Muscle layer of colon (tissue), 2 donors: ENCODE measurements around the gene EPHA8.

ENCODE experiments used
- H3K27ac ChIP-seq: one replicate; pipeline ENCODE4 v1.7.0; 2013; ENCODE audit warnings: low read depth, mild to moderate bottlenecking, low read length, moderate library complexity
- H3K27me3 ChIP-seq, 2 donors: one replicate each; pipeline ENCODE4 v1.7.0; 2013; ENCODE audit warnings: low read length in 2 of 2, mild to moderate bottlenecking in 2 of 2; ENCODE audit not compliant: insufficient read depth in 2 of 2, control insufficient read depth in 1 of 2
- H3K36me3 ChIP-seq: one replicate; pipeline ENCODE4 v1.7.0; 2013; ENCODE audit warnings: mild to moderate bottlenecking, low read length; ENCODE audit not compliant: insufficient read depth
- H3K4me1 ChIP-seq: one replicate; pipeline ENCODE4 v1.7.0; 2013; ENCODE audit warnings: mild to moderate bottlenecking, low read length; ENCODE audit not compliant: insufficient read depth
- H3K4me3 ChIP-seq, 2 donors: one replicate each; pipeline ENCODE4 v1.7.0; 2013; ENCODE audit warnings: low read length in 2 of 2, low read depth in 1 of 2, mild to moderate bottlenecking in 1 of 2, moderate library complexity in 1 of 2
- H3K9ac ChIP-seq: one replicate; pipeline ENCODE4 v1.7.0; 2013; ENCODE audit warnings: low read length
- H3K9me3 ChIP-seq: one replicate; pipeline ENCODE4 v1.7.0; 2013; ENCODE audit warnings: mild to moderate bottlenecking, low read length
- donor health status: abdominal sarcoma.
- donor health status: Adenocarcinoma of cecum.

Gene EPHA8

DNA sequence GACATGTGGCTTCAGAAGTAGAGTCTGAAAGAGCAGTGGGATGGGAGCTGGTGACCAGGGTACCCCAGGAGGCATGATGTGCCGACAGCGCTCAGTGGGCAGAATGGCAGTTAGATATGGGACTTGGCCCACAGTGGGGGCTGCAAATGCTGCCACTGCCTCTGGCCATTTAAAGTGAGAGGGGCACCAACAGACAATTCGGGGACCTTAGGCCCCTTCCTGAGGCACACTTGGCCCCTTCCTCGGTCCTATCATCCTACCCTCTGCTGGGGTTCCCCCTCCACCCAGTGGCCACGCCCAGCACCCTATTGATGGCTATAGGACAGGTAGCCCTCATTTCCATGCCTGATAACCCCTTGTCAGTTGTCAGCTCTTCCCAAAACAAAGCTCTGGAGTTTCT is 36.6 kb upstream of the EPHA8 start:
- no peaks in the 10 kb centered on the region for H3K9me3 ChIP-seq
- peaks cover 26% of the 10 kb centered on the region for H3K4me1 ChIP-seq
- no peaks in the 10 kb centered on the region for H3K27me3 ChIP-seq
- H3K36me3 ChIP-seq: peaks cover 41% of the 10 kb centered on the region
- no peak overlapping the region for H3K4me3 ChIP-seq
- no peak overlapping the region for H3K9ac ChIP-seq
- no peak overlapping the region for H3K27ac ChIP-seq

DNA sequence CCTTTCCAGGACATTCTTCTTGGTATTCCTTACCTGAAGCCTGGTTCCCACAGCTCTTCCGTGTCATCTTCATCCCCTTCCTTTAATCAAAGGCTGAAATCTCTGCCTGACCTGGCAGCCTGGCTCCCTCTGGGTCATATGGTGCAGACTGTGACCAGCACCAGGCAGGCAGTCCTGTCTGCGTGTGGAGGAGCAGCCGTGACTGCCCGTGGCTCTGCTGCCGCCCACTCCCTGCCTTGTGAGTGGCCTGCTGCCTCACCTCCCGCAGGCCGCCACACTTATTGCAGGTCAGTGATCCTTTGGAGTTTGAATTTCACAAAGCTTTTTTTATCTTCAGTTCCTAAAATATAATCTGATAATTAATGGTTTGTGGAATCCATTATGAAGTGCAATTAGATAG is 36.2 kb upstream of the EPHA8 start:
- Histone ChIP-seq H3K36me3 (peaks cover 36% of the 10 kb centered on the region), H3K27ac (no peak overlapping the region)

DNA sequence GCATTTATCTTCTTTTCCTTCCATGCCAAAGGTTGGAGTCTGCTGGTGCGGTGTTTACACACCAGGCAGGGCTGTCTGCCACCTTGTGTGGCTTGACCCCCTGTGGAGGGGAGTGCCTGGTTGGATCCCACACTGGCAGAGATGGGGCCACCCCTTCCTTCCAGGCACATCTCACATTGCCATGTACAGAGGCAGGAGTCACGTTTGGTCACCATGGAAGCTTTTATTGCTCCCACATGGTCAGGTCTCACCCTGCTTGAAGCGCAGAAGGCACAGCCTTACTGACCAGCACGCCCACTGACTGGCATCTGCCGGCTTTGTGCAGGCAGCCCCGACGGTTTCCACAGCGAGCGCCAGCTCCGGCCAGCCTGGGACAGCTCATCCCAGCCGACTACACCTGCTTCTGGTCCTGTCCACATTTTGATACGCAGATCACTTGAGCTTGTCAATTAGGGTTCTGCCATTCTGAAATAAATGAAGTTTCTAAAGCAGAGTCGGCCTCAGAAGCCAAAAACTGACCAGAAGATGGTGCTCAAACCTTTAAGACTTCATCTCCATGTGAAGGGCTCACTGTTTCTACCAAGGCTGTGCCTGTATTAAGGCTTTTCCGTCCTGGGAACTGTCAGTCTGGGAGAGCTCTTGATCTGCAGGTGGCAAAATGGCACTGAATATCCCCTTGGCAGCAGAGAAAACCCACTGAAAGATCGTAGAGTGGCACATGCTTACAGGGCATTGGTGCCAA is 35.6 kb upstream of the EPHA8 start:
- Histone ChIP-seq H3K36me3 (peaks cover 33% of the 10 kb centered on the region), H3K9ac (no peak overlapping the region), H3K4me3 (no peak overlapping the region), H3K9me3 (no peaks in the 10 kb centered on the region), H3K4me1 (peaks cover 31% of the 10 kb centered on the region), H3K27me3 (no peaks in the 10 kb centered on the region), H3K27ac (no peak overlapping the region)

More for the DNA sequence above, 36.2 kb upstream of the EPHA8 start:
- Histone ChIP-seq H3K9me3 (no peaks in the 10 kb centered on the region), H3K27me3 (no peaks in the 10 kb centered on the region), H3K4me1 (peaks cover 31% of the 10 kb centered on the region), H3K9ac (no peak overlapping the region), H3K4me3 (no peak overlapping the region)

DNA sequence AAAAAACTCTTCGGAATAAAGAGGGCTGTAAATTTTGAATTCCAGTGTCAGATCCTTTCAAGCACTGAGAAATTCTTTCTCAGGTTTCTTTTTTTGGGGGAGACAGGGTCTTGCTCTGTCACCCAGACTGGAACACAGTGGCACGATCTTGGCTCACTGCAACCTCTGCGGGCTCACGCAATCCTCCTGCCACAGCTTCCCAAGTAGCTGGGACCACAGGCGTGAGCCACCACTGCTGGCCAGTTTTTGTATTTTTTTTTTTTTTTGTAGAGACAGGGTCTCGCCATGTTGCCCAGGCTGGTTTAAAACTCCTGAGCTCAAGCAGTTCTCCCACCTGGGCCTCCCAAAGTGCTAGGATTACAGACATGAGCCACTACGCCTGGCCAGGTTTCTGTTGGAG is 34.8 kb upstream of the EPHA8 start:
- Histone ChIP-seq H3K36me3 (peaks cover 30% of the 10 kb centered on the region), H3K4me3 (no peak overlapping the region), H3K27ac (no peak overlapping the region), H3K27me3 (no peaks in the 10 kb centered on the region), H3K4me1 (peaks cover 31% of the 10 kb centered on the region), H3K9ac (no peak overlapping the region), H3K9me3 (no peaks in the 10 kb centered on the region)

DNA sequence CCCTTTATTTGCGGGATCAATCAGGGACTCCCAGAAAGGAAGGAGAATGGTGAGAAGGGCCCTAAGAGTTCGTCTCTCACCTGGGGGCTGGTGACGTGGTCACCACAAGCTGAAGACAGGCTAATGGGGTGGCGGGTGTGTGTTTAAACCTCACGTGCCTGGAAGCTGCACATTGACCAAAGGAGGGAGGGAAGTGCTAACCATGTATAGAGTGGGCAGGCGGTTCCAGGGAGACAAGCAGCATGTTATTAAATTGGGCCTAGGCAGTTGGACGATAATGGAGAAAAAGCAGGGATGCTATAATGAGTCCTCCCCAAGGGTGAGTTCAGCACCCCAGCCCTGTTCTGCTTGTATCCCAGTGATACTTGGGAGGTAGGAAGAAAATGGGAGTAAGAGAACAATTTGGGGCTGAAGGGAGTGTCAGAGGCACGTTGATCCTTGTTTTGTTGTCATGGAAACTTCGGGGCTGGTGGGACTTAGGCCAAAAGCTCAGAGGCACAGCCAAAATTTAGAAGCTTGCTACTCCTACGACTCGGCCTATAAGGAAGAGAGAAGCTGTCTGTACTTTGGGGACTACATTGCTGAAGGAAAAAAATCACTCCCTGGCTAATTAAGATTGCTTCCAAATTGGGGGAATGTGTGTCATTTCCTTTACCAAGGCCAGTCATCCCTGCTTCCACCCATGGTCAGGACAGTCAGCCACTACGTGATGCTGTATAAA is 33.2 kb upstream of the EPHA8 start:
- Histone ChIP-seq H3K27ac (peak overlapping the region; percentile 64), H3K27me3 (no peaks in the 10 kb centered on the region), H3K36me3 (peaks cover 14% of the 10 kb centered on the region), H3K4me3 (no peak overlapping the region), H3K9ac (no peak overlapping the region), H3K9me3 (no peaks in the 10 kb centered on the region), H3K4me1 (peaks cover 31% of the 10 kb centered on the region)

DNA sequence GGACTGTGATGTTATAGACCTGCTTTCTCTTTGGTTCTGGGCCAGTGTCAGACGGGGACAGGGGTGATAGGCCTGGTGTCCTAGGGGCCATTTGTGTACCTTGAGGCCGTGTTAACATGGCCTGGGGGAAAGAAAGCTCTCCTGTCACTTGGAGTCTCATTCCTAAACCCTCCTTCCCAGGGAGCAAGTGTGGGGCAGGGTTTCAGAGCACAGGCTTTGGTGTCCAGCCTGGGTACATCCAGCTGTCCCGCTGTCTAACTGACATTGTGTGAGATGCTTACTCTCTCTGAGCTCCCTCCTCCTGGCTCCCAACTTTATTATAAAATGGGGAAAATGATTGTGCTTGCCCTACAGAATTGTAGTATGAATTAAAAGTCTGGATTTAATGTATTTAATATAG is 32.6 kb upstream of the EPHA8 start:
- H3K27ac ChIP-seq: peak overlapping the region; percentile 64
- H3K36me3 ChIP-seq: peaks cover 9% of the 10 kb centered on the region
- H3K9ac ChIP-seq: no peak overlapping the region
- no peaks in the 10 kb centered on the region for H3K27me3 ChIP-seq
- H3K9me3 ChIP-seq: no peaks in the 10 kb centered on the region
- H3K4me3 ChIP-seq: no peak overlapping the region
- peaks cover 31% of the 10 kb centered on the region for H3K4me1 ChIP-seq

DNA sequence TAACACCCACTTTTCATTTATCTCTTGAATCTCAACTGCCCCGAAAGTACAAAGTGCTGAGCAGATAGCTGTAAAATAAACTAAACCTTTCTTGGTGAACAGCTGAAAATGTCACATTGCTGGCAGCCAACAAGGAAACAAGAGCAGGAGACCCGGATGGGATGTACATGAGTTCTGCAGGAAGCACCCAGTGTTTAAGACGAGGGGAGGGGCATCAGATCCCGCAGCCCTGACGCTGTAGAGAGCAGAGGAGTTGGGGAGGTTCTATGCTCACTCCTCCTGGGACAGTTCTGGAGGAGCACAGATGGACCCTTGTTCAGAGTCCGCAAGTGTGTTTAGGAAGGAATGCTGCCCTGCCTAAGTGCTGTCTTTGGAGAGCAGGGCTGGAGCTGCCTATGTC is 32.0 kb upstream of the EPHA8 start:
- Histone ChIP-seq H3K27me3 (no peaks in the 10 kb centered on the region), H3K4me1 (peaks cover 31% of the 10 kb centered on the region), H3K9me3 (no peaks in the 10 kb centered on the region), H3K9ac (no peak overlapping the region), H3K27ac (no peak overlapping the region), H3K4me3 (no peak overlapping the region), H3K36me3 (peaks cover 5% of the 10 kb centered on the region)

DNA sequence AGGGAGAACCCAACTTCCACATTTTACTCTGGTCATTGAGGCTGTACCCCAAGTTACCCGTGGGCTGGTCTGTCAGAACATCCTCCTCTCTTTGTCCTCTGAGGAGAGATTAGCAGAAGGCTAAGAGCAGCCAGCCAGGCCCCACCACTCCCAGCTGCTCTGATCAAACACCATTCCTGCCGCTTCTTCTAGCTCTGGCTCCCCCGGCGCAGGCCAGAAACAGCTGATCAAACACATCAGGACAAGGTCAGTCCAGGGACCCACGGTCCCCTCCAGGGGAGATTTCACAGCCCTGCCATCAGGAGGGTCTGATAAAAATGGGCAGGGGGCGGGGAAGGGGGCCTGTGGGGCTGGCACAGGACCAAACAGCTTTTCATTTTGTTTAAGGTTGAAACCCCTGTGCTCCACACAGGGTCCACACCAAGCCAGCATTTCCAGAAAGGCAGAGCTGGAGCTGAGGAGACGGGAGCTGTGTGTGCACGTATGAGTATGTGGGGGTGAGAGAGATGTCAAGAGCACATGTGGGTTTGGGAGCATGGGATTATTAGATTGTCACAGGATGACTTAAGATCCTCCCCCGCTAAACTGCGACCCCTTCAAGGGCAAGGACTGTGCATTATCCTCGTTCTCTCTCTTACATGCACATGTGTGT is 29.9 kb upstream of the EPHA8 start:
- H3K9me3 ChIP-seq: no peaks in the 10 kb centered on the region
- no peaks in the 10 kb centered on the region for H3K27me3 ChIP-seq
- no peak overlapping the region for H3K27ac ChIP-seq
- no peak overlapping the region for H3K9ac ChIP-seq
- no peaks in the 10 kb centered on the region for H3K36me3 ChIP-seq
- no peak overlapping the region for H3K4me3 ChIP-seq
- peaks cover 31% of the 10 kb centered on the region for H3K4me1 ChIP-seq

DNA sequence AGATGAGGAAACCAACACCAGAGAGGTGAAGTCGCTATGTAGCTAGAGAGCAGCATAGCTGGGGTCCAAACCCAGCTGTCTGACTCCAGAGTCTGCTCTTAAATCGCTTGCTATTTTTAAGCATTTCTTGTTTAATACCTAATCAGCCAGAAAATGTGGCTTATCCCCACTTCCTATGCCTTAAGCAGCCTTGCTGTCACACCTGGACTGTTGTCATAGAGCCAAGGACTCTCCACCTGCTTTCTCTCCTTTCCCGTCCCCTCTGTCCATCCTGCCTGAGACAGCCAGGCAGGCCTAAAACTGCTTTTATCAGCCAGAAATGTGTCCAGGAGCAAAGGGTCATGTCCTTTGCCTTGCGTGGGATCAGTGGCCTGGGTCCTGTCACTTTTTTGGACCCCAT is 28.3 kb upstream of the EPHA8 start:
- Histone ChIP-seq H3K27me3 (no peaks in the 10 kb centered on the region), H3K27ac (no peak overlapping the region), H3K36me3 (no peaks in the 10 kb centered on the region), H3K9me3 (no peaks in the 10 kb centered on the region), H3K4me3 (no peak overlapping the region), H3K9ac (no peak overlapping the region), H3K4me1 (peaks cover 21% of the 10 kb centered on the region)

DNA sequence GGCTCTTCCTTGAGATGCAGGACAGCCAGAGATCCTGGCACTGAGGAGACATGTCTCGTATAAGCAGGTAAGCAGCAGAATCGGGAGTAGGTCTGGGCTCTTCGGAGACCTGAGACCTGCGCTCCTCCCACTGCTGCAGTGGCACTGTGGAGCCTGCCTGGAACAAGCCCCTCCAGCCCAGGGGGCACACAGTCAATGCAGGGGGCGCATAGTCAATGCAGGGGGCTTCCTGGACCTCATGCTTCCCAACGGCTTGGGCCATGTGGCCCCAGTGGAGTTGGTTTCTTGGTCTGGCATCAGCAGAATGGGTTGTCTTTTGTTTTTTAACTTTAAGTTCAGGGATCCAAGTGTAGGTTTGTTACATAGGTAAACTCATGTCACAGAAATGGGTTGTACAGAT is 27.9 kb upstream of the EPHA8 start:
- Histone ChIP-seq H3K4me1 (peaks cover 16% of the 10 kb centered on the region), H3K9me3 (no peaks in the 10 kb centered on the region), H3K27me3 (no peaks in the 10 kb centered on the region), H3K36me3 (no peaks in the 10 kb centered on the region), H3K27ac (no peak overlapping the region), H3K9ac (no peak overlapping the region), H3K4me3 (no peak overlapping the region)

DNA sequence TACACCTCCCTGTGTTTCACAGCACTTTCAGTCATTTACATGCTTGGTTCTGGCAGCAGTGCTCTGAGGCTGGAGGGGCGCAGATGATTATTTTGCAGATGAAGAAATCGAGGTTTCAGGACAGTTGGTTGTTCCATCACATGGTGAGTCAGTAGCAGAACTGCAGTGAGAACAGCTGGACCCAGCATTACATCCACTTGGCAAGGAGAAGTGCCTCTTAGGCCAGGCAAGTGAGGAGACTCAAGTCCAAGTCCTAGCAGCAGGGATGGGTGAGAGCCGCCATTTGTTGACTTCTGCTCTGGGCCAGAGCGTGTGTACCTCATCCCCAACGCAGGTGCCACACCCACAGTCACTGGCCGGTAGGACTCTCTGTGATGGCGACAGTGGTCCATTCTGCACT is 26.8 kb upstream of the EPHA8 start:
- Histone ChIP-seq H3K4me3 (no peak overlapping the region), H3K36me3 (no peaks in the 10 kb centered on the region), H3K27ac (no peak overlapping the region), H3K9ac (no peak overlapping the region), H3K9me3 (no peaks in the 10 kb centered on the region), H3K4me1 (peaks cover 6% of the 10 kb centered on the region), H3K27me3 (no peaks in the 10 kb centered on the region)
